Left ventricle myocardium inferior (tissue), 1 donor: Measurements from ENCODE around the gene BCAT1. TPM values are rescaled to one million over a fixed set of nuclear protein-coding genes. Genes with fewer than 3 reads are reported as not detected.

Source experiments
- DNase-seq: peaks from one replicate; pipeline ENCODE4 v3.0.0-alpha.2; 2020
- H3K27ac ChIP-seq: fragments of 200-600 bp; replicated peaks from 2 replicates; pipeline ENCODE4 v1.8.0; 2021
- H3K27me3 ChIP-seq: fragments of 200-600 bp; 2 replicates; pipeline ENCODE4 v1.8.0; 2021; ENCODE audit warnings: low read depth
- H3K36me3 ChIP-seq: fragments of 200-600 bp; 2 replicates; pipeline ENCODE4 v1.8.0; 2021
- H3K4me1 ChIP-seq: fragments of 200-600 bp; 2 replicates; pipeline ENCODE4 v1.8.0; 2021
- H3K4me3 ChIP-seq: fragments of 200-600 bp; 2 replicates; pipeline ENCODE4 v1.8.0; 2021; ENCODE audit warnings: mild to moderate bottlenecking, moderate library complexity
- H3K9me3 ChIP-seq: fragments of 200-600 bp; replicated peaks from 2 replicates; pipeline ENCODE4 v1.8.0; 2021
- CTCF ChIP-seq: fragments of 200-600 bp; IDR thresholded peaks from 2 replicates; pipeline ENCODE4 v1.8.0; 2021; ENCODE audit warnings: antibody characterized with exemption, mild to moderate bottlenecking, borderline replicate concordance
- intact Hi-C: fragments of 100-400 bp; cut with micrococcal nuclease; formaldehyde crosslinking; loops from one replicate; pipeline ENCODE4 v1.11.0; 2022
- total RNA-seq: library from RNA; stranded (reverse); fragmentation: NEBNext Ultra II Directional; extraction: Animal tissue kit (Norgen Biotek cat#: 25700); gene quantifications from one replicate; pipeline ENCODE4 v1.2.1, GENCODE V29; 2021
- donor health status: DM: no; HTN: yes; CAD: no; lungs with severe emphysema.

Gene BCAT1
- total RNA-seq, 1 donor from 2014 or later: 4.3 TPM

DNA sequence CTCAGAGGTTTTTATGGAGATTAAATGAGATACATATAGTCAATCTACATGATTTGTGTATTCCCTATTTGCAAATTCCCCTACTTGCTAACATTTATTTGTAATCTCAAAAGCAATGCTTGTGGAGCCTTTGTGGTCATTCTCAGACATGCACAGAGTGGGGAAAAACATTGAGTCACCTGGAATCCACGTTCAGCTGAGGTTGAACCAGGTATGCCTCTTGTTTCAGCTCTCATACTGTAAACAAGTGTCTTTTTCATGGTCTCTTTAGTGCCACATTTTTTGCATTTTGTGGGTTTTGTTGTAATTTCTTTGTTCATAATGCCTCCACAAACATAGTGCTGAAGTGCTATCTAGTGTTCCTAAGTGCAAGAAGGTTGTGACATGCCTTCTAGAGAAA, 181.9 kb downstream of the BCAT1 start:
- Histone ChIP-seq H3K4me1 (no peaks in the 10 kb centered on the region), H3K27ac (no peak overlapping the region), H3K4me3 (no peak overlapping the region), H3K27me3 (no peaks in the 10 kb centered on the region), H3K36me3 (no peaks in the 10 kb centered on the region), H3K9me3 (peaks cover 18% of the 10 kb centered on the region)
- no peak for DNase-seq
- intact Hi-C loops: no loop called here
- no peak for TF ChIP-seq CTCF

DNA sequence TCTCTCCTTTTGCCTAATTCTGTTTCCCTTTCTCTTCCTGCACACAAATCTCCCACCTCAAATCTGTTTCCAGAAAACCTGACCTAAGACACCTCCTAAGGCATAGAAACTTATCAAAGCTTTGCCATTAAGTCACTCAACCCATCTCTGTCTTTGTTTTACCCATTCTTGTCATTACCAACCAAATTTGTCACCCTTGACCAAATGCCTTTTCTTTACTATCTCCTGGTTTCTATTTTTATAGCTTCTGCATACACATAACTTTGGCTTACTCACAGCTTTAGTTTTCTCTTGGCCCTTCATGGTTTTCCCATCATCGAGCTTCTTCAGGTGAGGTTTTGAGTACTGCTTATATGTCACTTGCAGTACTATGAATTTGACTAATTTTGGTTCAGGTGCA, 184.2 kb downstream of the BCAT1 start:
- Histone ChIP-seq H3K27ac (no peak overlapping the region), H3K36me3 (no peaks in the 10 kb centered on the region), H3K4me3 (no peak overlapping the region), H3K4me1 (no peaks in the 10 kb centered on the region), H3K27me3 (no peaks in the 10 kb centered on the region), H3K9me3 (peaks cover 18% of the 10 kb centered on the region)
- no peak for TF ChIP-seq CTCF
- intact Hi-C loops: no loop called here
- no peak for DNase-seq

- no peak for TF ChIP-seq CTCF
- Histone ChIP-seq H3K27ac (no peak overlapping the region), H3K4me3 (no peak overlapping the region), H3K9me3 (no peaks in the 10 kb centered on the region), H3K36me3 (no peaks in the 10 kb centered on the region), H3K4me1 (no peaks in the 10 kb centered on the region), H3K27me3 (no peaks in the 10 kb centered on the region)
- no peak for DNase-seq
- intact Hi-C loops: no loop called here
Measured at GRCh38 chr12:24760606-24761378, 188.1 kb downstream of the BCAT1 start.

DNA sequence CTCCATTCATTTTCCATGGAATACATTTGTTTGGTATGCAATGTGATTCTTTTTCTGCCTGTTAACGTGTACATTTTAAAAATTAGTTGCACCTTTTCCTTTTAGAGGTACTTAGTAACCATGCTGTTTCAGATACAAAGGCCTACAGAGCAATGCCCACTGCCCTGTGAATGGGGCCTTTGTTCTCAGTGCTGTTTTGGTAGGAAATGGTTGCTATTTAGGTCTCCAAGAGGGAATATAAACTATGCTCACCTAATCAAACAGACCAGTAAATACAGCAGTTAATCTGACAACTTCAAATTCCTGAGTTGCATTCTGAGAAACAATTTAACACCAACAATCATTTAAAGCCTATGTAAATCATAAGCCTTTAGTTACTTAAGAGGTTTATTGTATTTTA, 188.7 kb downstream of the BCAT1 start:
- no peak overlapping the region for H3K4me3 ChIP-seq
- H3K36me3 ChIP-seq: no peaks in the 10 kb centered on the region
- TF ChIP-seq CTCF: no peak
- H3K27me3 ChIP-seq: peaks cover 3% of the 10 kb centered on the region
- intact Hi-C loops: no loop called here
- H3K9me3 ChIP-seq: no peaks in the 10 kb centered on the region
- no peaks in the 10 kb centered on the region for H3K4me1 ChIP-seq
- no peak for DNase-seq
- H3K27ac ChIP-seq: no peak overlapping the region

Other genes with a start within 250 kb of the BCAT1 start
- 1.1 TPM for gene DNAI7, start 246.1 kb upstream of the BCAT1 start, total RNA-seq
- gene ETFRF1, start 246.1 kb upstream of the BCAT1 start, total RNA-seq: 71.5 TPM